HG02759 (cell line): ENCODE data around the gene FRS2.

ENCODE experiments used
- ATAC-seq: cut with Tn5 transposase; IDR thresholded peaks from one replicate; pipeline ENCODE4 v1.9.1; 2021; ENCODE audit warnings: mild to moderate bottlenecking, moderate library complexity; ENCODE audit not compliant: unreplicated experiment

Gene FRS2

DNA sequence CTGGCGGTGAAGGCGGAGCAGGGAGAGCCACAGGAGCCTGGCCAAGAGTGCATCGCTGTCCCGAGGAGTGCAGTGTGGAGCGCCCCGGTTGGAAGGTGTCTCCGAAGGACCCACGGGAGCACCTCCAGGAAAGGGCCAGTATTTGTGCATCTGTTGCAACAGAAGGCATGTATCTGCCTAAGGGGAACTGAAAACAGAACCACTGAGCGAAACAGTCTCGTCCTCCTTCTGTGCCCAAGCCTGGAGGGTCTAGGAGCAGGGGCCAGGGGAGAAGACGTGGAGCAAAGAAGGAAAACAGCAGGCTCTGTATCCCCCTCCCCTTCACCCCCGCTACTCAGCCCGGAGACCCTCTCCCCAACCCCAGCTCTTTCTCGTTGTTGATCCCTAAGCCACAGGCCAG is 145.8 kb downstream of the FRS2 start:
- ATAC-seq: no peak

GRCh38 chr12:69619050-69619449 is 148.9 kb downstream of the FRS2 start:
- ATAC-seq: no peak

DNA sequence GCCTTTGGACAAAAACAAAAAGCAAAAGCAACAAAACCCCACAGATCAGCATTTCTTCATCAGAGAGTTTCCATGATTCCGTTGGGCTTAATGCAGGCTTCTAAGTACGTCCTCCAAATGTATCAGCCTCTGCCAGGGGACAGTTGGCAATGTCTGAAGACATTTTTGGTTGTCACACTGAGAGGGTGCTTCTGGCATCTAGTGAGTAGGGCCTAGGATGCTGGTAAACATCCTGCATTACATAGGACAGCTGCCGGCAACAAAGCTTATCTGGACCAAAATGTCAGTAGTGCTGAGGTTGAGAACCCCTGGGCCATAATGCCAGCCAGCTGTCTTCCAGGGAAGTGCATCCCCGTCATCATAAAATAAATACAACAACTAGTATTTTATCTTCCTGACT is 149.9 kb downstream of the FRS2 start:
- ATAC-seq: no peak

GRCh38 chr12:69620921-69621320 is 150.7 kb downstream of the FRS2 start:
- ATAC-seq: no peak

DNA sequence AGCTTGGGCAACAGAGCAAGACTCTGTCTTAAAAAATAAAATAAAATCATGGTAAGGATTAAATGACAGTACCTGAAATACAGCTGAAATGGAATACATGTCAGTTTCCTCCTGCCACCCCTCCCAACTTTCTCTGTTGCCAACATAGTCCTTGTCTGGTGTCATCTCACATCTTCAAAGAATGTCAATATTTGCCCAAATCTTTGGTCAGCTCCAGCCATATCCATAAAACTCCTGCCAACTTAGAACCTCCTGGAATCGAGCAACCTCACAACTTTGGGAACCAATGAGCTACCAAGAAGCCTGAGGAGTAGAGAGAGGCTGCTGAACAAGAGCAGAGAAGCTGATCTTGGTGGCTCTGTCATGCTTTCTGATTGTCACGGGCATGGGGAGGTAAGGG is 151.4 kb downstream of the FRS2 start:
- no peak for ATAC-seq

- ATAC-seq: no peak
Measured at GRCh38 chr12:69623970-69624369, 153.8 kb downstream of the FRS2 start.

GRCh38 chr12:69627501-69627900 is 157.3 kb downstream of the FRS2 start:
- no peak for ATAC-seq
